Esophagus muscularis mucosa (tissue), 4 donors: ENCODE data around the gene HCFC1R1. TPM values are rescaled to one million over a fixed set of nuclear protein-coding genes. Genes with fewer than 3 reads are reported as not detected.
"Not testable (repeated sequence)": the region's sequence is repeated elsewhere in the genome, so short reads cannot be mapped to it uniquely, and the experiment has no call there.

Experiments used
- DNase-seq: peaks from one replicate; pipeline ENCODE4 v3.0.0-alpha.2; 2017; ENCODE audit errors: extremely low spot score
- H3K27ac ChIP-seq, 4 donors: fragments of 200-600 bp; sonication (generic); replicated peaks in 1 of 4; 1 replicate in 3 of 4; 2 replicates in 1 of 4; pipeline ENCODE4 v1.5.1; 2016 to 2019; ENCODE audit warnings: mild to moderate bottlenecking in 1 of 4
- H3K27me3 ChIP-seq, 4 donors: fragments of 200-600 bp; sonication (generic); one replicate each; pipeline versions ENCODE4 v1.5.1 to v1.6.0; 2016 to 2019
- H3K36me3 ChIP-seq, 4 donors: fragments of 200-600 bp; sonication (generic); one replicate each; pipeline ENCODE4 v1.5.1; 2016 to 2019
- H3K4me1 ChIP-seq, 4 donors: fragments of 200-600 bp; sonication (generic); one replicate each; pipeline ENCODE4 v1.5.1; 2016 to 2019
- H3K4me3 ChIP-seq, 4 donors: fragments of 200-600 bp; sonication (generic); 1 replicate in 2 of 4; 2 replicates in 2 of 4; pipeline ENCODE4 v1.5.1; 2016 to 2019; ENCODE audit warnings: mild to moderate bottlenecking in 4 of 4, moderate library complexity in 1 of 4
- H3K9me3 ChIP-seq, 4 donors: fragments of 200-600 bp; sonication (generic); 1 replicate in 3 of 4; 2 replicates in 1 of 4; pipeline ENCODE4 v1.5.1; 2016 to 2019
- EP300 ChIP-seq: sonication (generic); formaldehyde crosslinking; IDR thresholded peaks from one replicate; pipeline ENCODE4 v1.6.1; 2017; ENCODE audit warnings: antibody characterized with exemption
- POLR2A ChIP-seq: fragments of 450-650 bp; IDR thresholded peaks from one replicate; pipeline ENCODE4 v1.6.1; 2017; ENCODE audit warnings: antibody characterized with exemption, moderate library complexity, mild to moderate bottlenecking, low read depth
- POLR2AphosphoS5 ChIP-seq, 2 donors: sonication (generic); formaldehyde crosslinking; IDR thresholded peaks; one replicate each; pipeline ENCODE4 v1.6.1; 2017; ENCODE audit warnings: antibody characterized with exemption in 2 of 2
- WGBS: methylation state at CpG from one replicate; pipeline ENCODE4 v1.1.5; 2018; 5-methylcytosine and 5-hydroxymethylcytosine counted together
- intact Hi-C: fragments of 100-400 bp; cut with DNase I; formaldehyde crosslinking; loops from one replicate; pipeline ENCODE4 v1.15.1; 2023
- total RNA-seq, 4 donors: library from RNA; depleted of rRNA; stranded (reverse); fragments of >200 nt; gene quantifications; one replicate each; pipeline versions ENCODE4 v1.1.0 to v1.2.1, GENCODE V29; 2016
- TF ChIP-seq, protein P1 (sequence below), 3 experiments: fragments of 200-600 bp in 2 of 3; fragments of 450-650 bp in 1 of 3; sonication (generic) in 2 of 3; IDR thresholded peaks; one replicate each; pipeline ENCODE4 v1.5.1; 2017 to 2019; ENCODE audit warnings: antibody characterized with exemption in 3 of 3, mild to moderate bottlenecking in 2 of 3, moderate library complexity in 1 of 3

HCFC1R1 gene, protein sequence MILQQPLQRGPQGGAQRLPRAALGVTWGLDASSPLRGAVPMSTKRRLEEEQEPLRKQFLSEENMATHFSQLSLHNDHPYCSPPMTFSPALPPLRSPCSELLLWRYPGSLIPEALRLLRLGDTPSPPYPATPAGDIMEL
- 100 to 1,000 TPM in 2 of 4 donors, 10 to 100 TPM in 2; 28.8 to 134 (median 72.2) TPM for total RNA-seq

DNA sequence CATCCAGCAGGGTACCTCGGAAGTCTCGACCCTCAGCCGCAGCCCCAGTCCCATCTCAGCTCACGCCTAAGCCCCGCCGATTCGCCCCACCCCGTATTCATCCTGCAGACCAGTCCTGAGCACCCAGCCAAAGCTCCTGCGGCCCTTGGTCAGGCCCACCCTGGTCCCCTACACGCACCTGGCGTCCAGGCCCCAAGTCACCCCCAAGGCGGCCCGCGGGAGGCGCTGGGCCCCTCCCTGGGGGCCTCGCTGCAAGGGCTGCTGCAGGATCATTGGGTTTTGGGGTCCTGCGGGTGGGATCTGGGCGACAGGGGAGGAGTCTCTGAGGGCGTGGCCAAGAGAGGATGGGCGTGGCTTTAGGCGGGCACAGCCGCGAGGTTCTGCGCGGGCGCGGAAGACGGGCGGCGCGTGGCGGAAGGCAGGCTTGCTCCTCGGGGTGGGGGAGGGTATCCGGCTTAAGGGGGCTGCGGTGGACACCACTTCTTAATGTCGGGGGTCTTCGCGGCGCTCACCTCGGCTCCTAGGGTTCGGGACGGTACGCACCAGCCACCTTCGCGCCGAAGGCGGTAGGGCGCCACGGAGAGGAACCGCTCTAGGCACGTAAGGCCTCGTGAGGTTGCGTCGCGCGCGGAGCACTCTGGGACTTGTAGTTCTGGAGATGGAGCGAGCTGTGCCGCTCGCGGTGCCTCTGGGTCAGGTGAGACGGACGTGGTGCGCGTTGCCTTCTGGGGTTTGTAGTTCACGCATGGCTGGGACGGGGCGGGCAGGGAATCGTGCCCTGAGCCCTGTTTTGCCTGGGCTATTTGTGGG is at the start of gene HCFC1R1, which contains the start of gene THOC6:
TSS of gene HCFC1R1 (minus strand) at position 274 of the 810 bp plus-strand sequence. CDS start at position 273, 1 bp downstream.
TSS of gene THOC6 (plus strand) at position 367 of the 810 bp plus-strand sequence. CDS start at position 659, 292 bp downstream.
- peak; percentile 100 for DNase-seq
- peaks cover 11 to 23% (median 20%) of the 10 kb centered on the region in 4 donors for H3K36me3 ChIP-seq
- peak within 1 kb of the TSS; percentile 66 to 86 (median 74) for H3K4me3 ChIP-seq
- H3K9me3 ChIP-seq: no peaks in the 10 kb centered on the region
- intact Hi-C loops: no loop called here
- peaks cover 0 to 11% (median 2%) of the 10 kb centered on the region in 4 donors for H3K27me3 ChIP-seq
- TF ChIP-seq POLR2A (peak; percentile 57), EP300 (no peak), POLR2AphosphoS5 (IDR thresholded peaks at IDR 0.05) (peak; percentile 92 to 95)
- TF ChIP-seq, protein P1, sequence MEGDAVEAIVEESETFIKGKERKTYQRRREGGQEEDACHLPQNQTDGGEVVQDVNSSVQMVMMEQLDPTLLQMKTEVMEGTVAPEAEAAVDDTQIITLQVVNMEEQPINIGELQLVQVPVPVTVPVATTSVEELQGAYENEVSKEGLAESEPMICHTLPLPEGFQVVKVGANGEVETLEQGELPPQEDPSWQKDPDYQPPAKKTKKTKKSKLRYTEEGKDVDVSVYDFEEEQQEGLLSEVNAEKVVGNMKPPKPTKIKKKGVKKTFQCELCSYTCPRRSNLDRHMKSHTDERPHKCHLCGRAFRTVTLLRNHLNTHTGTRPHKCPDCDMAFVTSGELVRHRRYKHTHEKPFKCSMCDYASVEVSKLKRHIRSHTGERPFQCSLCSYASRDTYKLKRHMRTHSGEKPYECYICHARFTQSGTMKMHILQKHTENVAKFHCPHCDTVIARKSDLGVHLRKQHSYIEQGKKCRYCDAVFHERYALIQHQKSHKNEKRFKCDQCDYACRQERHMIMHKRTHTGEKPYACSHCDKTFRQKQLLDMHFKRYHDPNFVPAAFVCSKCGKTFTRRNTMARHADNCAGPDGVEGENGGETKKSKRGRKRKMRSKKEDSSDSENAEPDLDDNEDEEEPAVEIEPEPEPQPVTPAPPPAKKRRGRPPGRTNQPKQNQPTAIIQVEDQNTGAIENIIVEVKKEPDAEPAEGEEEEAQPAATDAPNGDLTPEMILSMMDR (IDR thresholded peaks at IDR 0.05): peak in 1 of 3 experiments; percentile 14
- 2% methylated on average over 11 of the region's 69 CpGs for WGBS
- H3K4me1 ChIP-seq: peaks cover 49 to 79% (median 69%) of the 10 kb centered on the region in 4 donors
- H3K27ac ChIP-seq: peak within 1 kb of the TSS; percentile 96 to 99 (median 98)

DNA sequence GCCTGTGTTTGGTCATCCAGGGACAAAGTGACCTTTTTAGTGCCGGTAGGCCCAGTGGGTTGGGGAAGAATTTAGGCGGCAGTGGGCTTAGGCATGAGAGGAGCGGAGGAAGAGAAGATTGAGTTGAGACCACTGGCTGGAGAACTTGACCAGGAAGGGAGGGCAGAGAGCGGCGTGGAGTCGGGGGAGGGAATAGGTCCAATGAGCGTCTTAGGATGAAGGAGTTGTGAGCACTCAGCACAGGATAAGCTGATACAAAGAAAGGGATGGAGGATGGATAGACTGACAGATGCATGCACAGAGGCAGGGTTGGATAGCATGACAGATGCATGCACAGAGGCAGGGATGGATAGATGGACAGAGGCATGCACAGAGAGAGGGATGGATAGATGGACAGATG is 49.7 kb upstream of the HCFC1R1 start:
- 88% methylated on average over 7 of the region's 7 CpGs for WGBS
- Histone ChIP-seq H3K27me3 (peaks cover 0 to 10% (median 0%) of the 10 kb centered on the region in 4 donors), H3K4me3 (no peak overlapping the region), H3K36me3 (peaks cover 0 to 25% (median 2%) of the 10 kb centered on the region in 4 donors), H3K4me1 (peaks cover 0 to 13% (median 4%) of the 10 kb centered on the region in 4 donors), H3K9me3 (no peaks in the 10 kb centered on the region), H3K27ac (no peak overlapping the region)
- intact Hi-C loops: no loop called here
- no peak for DNase-seq
- TF ChIP-seq, protein P1 (IDR thresholded peaks at IDR 0.05): no peak
- TF ChIP-seq POLR2AphosphoS5 (IDR thresholded peaks at IDR 0.05): no peak
- no peak for TF ChIP-seq POLR2A
- no peak for TF ChIP-seq EP300

DNA sequence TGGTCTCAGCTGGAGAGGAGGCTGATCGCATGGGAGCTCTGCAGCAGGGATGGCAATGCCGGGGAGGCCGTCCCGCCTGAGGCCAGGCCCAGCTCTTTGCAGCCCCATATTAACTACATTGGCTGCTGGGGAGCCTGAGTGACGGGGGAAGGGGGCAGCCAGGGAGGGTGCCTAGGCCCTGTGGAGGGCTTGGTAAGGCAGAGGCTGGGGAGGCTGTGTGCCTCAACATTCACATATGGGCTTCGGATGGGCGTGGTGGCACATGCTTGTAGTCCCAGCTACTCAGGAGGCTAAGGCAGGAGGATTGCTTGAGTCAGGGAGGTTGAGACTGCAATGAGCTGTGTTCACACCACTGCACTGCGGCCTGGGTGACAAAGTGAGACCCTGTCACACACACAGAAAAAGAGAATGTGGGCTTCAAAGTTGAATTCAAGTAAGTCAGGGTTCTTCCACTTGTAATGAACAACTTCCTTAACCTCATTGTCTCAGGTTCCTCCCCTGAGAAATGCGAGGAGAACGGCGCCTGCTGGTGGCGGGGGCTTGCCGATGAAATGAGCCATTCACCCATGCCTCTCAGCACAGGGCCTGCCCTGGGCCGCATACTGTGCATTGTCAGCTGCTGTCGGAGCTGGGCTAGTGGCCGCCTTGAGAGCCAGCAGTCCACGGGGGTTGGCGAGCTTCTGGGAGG is 49.0 kb upstream of the HCFC1R1 start:
- DNase-seq, H3K27me3 ChIP-seq, H3K27ac ChIP-seq, H3K9me3 ChIP-seq, intact Hi-C loops, H3K4me3 ChIP-seq: not testable (repeated sequence)
- Histone ChIP-seq H3K4me1 (peaks cover 0 to 13% (median 4%) of the 10 kb centered on the region in 4 donors), H3K36me3 (peaks cover 0 to 28% (median 2%) of the 10 kb centered on the region in 4 donors)
- WGBS: 50% methylated on average over 3 of the region's 18 CpGs

DNA sequence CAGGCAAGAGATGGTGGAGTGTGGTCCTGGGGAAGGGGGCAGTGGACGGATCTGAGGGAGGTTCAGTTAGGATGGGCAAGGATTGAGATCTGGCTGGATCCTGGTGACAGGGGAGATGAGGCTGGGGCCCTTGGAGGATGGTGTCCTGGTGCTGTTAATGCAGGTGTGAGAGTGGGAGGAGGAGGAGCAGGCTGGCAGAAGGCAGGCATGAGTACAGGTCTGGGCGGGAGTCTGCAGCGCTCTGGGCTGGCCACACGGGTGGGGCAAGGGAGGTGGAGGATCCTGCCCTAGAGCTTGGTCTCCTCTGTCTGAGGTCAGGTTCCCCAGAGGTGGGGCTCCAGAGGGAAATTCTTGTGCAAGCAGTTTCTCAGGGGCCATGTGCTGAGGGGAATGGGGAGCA is 48.4 kb upstream of the HCFC1R1 start:
- intact Hi-C loops, H3K4me3 ChIP-seq, H3K9me3 ChIP-seq, H3K27me3 ChIP-seq, H3K27ac ChIP-seq, DNase-seq: not testable (repeated sequence)
- 81% methylated on average over 4 of the region's 4 CpGs for WGBS
- Histone ChIP-seq H3K36me3 (peaks cover 0 to 25% (median 2%) of the 10 kb centered on the region in 4 donors), H3K4me1 (peaks cover 0 to 13% (median 4%) of the 10 kb centered on the region in 4 donors)

DNA sequence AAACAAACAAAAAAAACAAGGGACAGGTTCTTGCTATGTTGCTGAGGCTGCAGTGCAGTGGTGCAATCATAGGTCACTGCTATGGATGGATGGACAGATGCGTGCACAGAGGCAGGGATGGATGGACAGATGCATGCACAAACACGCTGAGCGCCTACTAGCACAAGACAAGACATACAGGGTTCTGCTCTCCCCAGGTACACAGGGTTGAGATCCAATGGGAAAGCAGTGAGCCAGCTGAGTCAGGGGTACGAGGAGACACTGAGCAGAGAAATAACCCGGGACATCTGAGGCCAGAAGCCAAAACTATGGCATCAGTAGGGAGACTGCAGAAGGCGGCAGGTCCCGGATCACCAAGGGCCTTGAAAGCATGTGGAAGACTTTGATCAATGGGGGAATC is 47.9 kb upstream of the HCFC1R1 start:
- Histone ChIP-seq H3K9me3 (no peaks in the 10 kb centered on the region), H3K27ac (no peak overlapping the region), H3K4me3 (no peak overlapping the region), H3K36me3 (peaks cover 0 to 21% (median 2%) of the 10 kb centered on the region in 4 donors), H3K4me1 (peaks cover 1 to 16% (median 4%) of the 10 kb centered on the region in 4 donors), H3K27me3 (peaks cover 0 to 10% (median 0%) of the 10 kb centered on the region in 4 donors)
- no peak for DNase-seq
- 91% methylated on average over 7 of the region's 7 CpGs for WGBS
- intact Hi-C loops: no loop called here
- TF ChIP-seq POLR2A: no peak
- TF ChIP-seq, protein P1 (IDR thresholded peaks at IDR 0.05): no peak
- no peak for TF ChIP-seq POLR2AphosphoS5 (IDR thresholded peaks at IDR 0.05)
- TF ChIP-seq EP300: no peak
